Hindlimb muscle (tissue), 1 donor: ENCODE measurements around the gene CD276. TPM values are rescaled to one million over a fixed set of nuclear protein-coding genes. Genes with fewer than 3 reads are reported as not detected.
"Not testable (repeated sequence)": the region's sequence is repeated elsewhere in the genome, so short reads cannot be mapped to it uniquely, and the experiment has no call there.

Experiments
- DNase-seq: peaks from one replicate; pipeline ENCODE4 v3.0.0-alpha.2; 2013
- polyA plus RNA-seq: library from polyadenylated mRNA; unstranded; fragments of 120-200 nt; gene quantifications from one replicate; pipeline ENCODE4 v1.2.1, GENCODE V29; 2013; ENCODE audit not compliant: insufficient read length

Gene CD276
- polyA plus RNA-seq, 1 donor, result 122 TPM

DNA sequence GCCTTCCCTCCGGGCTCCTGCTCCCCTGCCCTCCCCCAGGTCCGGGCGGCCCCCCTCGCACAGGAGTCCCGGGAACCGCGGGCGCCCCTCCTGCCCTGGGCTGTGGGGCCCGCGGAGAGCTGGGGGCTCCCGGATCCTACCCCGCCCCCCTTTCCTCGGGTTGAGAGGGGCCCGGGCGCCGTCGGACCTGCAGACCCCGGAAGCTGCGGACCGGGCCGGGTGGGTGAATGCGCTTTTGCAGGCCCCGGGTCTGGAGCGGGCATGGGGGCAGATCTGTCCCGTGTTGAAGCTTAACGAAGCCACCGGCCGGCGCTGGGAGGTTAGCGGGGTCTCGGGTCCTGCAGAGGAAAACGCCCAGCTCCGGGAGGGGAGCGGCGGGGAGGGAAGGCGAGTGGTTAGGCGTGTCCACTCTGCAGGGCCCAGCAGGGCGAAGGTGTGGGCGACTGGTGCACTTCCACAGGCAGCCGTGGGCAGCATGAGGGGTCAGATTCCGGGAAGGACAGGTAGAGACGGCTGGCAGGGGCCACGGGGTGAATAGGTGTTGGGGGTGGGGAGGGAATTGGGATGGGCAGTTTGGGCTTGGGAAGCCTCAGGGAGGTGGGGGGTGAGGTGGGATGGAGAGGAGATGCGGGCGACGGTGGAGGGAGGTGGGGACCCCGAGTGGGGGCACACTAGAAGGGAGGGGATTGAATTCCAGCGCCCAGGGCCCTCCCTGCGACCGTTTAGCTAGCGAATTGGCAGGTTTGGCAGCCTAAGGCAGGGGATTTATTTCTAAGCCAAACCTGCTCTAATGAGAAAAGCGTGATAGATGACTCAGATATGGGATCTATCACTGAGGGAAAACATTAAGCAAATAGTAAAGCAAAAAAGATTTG is 635 bp downstream of the CD276 start:
- peak; percentile 33 for DNase-seq

DNA sequence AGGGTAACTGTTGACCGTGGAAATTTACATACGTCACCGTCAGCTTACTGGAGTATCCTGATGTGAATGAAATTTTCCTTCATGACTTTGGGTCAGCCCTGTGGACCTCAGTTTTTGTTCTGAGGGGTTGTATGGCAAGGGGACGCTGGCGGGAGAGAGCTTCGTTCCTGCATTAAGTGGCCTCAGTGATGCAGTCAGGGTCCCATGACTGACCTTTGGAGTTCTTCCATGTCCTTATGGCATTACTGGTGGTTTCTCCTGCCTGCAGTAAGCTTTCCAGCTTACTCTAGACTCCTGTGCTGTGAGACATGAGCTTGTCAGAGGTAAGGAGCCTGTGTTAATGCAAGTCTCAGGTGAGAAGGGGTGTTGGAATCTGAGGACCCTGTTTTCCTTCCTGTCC is 1.8 kb downstream of the CD276 start:
- DNase-seq, result no peak

DNA sequence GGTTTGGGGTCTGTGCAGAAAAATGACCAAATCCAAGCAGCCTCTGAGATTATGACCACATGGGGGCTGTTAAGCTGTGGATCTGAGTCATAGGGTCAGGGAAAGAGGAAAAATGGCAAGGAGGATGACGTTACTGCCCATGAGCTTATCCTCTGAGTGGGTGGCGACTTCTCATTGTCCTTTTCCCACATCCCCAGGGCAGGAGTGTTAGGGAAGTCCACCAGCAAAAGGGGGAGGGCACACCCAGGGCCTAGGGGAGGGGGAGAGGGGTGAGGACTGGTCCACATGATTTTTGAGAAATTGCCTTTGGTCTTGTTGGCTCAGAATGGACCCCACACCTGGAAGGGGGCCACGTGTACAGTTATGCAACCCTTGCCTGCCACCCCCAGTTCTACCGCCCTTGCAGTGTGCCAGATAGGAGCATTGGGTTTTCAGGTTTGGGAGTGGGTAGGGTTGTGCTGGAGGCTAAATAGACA is 2.6 kb downstream of the CD276 start:
- no peak for DNase-seq

DNA sequence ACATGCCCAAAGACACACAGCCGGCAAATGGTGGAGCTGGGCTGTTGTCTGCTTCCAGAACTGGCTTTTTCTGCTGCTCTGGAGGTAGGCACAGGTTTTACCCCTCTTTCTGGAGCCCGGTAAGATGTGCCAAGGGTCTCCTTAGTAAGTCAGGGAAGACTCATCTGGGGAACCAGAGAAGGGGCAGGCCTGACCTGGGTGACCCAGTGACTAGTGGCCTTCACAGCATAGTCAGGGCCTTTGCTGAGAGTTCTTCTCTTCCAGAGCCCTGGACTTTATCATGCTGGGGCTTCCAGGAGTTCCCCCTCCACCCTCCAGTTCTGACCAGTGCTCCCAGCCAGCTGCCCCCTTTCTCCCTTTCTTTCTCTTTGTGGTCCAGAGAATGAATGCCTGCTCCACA is 3.2 kb downstream of the CD276 start:
- no peak for DNase-seq

DNA sequence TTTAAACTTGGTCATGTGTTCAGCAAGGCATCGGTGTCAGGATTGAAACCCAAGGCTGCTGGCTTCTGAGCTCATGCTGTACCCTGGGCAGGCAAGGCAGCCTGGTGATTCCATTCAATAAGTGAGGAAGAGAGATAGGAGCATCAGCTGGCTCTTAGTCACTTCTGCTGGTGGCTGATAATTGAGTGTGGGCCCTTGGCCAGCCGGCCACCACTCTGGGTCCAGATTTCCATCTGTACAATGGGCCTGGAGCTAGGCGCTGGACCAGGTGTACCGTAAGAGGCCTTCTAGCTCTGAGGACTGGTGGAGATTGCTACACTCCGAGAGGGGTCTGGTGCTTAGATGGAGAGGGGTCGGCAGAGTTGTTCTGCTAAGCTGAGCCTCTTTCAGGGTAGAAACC is 4.3 kb downstream of the CD276 start:
- DNase-seq, result no peak

DNA sequence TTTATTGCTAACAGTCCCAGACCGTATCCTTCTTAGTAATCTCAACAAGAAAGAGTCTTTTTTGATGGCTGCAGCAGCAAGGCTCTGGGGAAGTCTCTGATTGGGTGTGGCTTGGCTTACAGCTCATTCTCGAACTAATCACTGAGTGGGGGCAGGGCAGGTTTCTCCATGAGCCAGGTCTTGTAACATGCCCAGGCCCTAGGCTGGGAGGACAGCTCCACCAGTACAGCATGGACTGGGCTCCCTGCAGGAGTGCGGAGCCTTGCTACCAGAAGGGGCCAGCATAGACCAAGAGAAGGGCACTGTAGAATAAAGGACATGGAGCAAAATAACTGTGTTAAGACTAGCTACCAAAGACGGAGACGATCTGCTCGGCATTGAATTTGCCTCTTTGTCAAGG is 7.2 kb downstream of the CD276 start:
- DNase-seq, result no peak

DNA sequence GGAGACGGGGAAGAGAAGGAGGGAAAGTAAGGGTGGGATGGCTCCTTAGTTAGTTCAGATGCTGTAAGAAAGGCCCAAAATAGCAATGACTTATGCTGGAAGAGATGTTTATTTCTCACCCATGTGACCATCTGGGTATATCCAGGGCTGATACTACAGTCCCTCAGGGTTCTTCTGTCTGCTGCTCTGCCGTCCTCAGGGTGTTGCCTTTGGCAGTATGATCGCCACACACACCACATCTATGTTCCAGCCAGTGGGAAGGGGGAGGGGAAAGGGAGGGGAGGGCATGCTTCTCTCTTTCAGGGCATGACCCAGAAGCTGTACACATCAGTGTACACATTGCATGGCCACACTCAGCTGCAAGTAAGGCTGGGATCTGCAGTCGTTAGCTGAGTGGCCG is 10.2 kb downstream of the CD276 start:
- no peak for DNase-seq

DNA sequence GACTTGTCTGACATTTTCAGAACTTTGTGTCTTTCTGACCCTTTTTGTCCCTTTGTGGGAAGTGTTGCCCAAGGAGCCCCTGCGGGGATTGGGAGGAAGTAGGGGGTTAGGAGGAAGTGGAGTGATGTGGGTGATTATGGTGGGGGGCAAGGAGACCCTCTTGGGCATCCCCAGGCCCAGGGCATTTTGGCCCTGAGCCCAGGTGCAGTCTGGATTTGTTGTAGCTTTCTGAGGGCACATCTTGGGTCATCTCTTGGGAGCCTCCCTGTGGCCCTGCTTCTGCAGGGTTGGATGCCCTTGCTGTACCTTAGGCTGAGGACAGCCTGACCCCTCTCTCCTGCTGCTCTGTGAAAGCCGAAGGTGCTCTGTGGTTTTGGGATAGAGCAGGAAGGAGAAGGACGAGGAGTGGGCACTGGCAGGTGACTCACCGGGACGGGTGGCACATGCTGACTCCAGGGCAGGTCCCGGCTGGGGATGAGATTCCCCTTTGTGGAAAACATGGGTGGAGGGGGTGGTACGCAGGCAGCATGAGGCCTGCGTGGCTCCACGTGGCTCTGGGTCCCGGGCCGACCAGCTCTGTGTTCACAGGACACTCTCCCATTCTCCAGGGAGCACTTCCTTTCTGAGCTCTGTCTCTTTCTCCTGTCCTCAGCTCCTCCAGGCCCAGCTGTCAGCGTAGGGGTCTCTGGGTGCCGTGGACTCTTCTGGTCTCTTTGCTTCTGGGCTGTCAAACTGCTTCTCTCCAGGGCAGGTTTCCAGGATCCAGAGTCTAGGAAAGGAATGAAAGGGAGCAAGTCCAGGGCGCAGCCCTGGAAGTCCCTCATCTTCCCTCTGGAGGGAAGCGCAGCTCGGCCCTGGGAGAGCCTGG is 11.8 kb downstream of the CD276 start:
- no peak for DNase-seq

DNA sequence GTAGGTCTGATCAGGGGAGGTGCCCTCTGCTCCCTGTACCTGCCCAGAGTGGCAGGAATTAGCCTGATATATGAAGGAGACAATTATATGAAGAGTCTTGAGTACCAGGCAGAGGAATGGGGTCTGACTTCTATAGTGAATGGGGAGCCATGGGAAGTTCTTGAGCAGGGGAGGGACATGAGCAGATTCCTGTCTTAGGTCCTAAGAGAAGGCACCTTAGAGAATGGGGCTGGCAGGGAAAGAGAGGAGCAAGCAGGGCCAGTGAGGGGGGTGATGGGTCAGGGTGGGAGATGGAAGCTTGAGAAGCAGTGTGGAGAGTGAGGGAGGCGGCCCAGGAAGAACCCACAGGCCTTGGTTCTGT is 12.4 kb downstream of the CD276 start:
- DNase-seq, result no peak

DNA sequence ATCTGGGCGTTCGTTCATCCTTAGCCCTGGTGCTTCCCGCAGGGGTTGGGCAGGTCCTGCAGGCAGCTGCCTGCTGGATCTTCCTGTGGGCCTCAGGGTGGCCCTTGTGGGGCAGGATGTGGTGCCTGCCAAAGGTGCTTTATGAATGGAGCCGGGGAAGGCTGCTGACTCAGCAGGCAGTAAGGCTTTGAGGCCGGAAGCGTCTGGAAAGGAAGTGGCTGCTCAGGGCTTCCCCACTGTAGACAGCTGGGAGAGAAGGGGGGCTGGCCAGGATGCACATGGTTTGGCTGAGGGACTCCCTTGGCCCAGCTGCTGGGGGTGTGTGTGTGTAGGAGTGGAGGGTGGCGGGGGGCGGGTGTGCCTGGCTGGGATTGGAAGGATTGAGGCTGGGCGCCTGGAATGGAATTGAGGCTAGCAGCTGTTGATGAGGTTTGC is 12.9 kb downstream of the CD276 start:
- peak; percentile 92 for DNase-seq

DNA sequence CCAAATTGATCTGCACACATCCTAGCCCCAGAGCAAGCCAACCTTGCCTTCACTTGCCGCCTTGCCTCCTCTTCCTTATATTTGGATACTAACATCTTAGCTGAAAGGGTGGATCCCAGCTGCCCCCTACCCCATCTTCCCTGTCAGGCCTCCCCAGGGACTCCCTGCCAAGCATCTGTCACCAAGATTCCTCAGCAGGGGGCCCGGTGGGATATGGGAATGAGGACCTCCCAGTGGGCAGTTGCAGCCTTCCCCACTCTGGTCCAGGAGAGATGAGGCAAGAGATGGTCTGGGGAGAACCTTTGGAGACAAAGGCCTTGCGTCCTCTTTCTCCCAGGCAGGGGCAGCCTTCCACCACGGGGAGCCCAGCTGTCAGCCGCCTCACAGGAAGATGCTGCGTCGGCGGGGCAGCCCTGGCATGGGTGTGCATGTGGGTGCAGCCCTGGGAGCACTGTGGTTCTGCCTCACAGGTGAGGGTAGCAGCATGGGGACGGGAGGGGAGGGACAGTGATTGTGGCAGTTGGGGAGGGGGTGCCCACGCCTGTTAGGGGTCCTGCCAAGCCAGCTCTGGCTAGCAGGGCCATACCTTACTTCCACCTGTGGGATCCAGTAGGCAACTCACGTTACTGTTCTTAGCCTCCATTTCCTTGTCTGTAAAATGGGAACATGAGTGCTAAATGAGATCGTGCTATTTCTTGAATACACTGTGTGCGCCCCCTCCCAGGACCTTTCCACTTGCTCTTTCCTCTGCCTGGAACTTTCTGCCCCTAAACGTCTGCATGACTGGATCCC is 15.3 kb downstream of the CD276 start:
- no peak for DNase-seq

DNA sequence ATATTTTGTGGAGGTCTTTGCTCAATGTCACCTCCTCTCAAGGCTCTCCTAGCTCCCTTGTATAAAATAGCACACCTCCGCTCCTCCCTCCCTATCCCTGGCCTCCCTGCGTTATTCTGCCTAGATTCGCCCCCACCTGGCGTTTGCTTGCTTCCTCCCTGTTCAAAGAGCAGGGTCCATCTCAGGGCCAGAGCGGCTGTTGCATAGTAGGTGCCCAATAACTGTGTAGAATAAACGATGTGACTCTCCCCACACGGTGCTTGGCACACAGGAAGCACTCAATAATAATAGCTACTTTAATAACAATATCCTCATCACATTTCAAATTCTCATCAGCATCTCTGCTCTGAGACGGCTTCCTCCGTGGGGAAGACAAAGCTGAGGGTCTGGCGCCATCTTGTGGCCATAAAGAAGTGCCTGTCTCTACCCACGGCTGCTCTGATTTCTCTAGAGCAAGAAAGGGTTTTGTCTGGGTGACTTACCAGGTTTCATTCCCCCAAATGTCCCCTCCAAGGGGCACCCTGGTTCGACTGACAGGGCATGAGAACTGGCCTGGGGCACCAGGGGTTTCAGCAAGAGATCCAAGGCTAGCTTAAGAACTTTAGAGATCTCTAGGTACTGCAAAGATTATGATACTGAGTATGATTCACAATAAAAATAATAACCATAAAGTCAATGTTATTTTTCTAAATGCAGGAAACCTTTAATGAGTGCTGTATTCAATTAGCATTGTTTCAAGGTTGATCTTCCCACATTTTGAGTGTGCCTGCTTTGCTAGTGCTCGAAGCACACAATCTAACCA is 16.1 kb downstream of the CD276 start:
- peak; percentile 84 for DNase-seq

DNA sequence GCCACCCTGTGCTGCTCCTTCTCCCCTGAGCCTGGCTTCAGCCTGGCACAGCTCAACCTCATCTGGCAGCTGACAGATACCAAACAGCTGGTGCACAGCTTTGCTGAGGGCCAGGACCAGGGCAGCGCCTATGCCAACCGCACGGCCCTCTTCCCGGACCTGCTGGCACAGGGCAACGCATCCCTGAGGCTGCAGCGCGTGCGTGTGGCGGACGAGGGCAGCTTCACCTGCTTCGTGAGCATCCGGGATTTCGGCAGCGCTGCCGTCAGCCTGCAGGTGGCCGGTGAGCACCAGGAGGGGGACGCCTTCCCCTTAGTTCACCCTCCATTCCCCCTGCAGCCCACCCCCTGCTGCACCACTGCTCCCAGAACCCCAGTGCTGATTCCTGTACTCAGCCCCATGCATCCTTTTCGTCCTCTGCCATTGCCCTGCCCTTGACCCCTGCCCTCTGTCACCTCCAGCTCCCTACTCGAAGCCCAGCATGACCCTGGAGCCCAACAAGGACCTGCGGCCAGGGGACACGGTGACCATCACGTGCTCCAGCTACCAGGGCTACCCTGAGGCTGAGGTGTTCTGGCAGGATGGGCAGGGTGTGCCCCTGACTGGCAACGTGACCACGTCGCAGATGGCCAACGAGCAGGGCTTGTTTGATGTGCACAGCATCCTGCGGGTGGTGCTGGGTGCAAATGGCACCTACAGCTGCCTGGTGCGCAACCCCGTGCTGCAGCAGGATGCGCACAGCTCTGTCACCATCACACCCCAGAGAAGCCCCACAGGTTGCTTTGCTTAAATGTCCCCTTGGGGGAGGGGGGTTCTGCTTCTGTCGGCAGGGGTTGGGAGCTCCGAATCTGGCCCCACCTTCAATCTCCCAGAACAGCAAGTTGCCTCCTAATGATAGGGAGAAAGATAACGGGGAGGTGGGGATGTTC is 18.4 kb downstream of the CD276 start:
- DNase-seq, result not testable (repeated sequence)

DNA sequence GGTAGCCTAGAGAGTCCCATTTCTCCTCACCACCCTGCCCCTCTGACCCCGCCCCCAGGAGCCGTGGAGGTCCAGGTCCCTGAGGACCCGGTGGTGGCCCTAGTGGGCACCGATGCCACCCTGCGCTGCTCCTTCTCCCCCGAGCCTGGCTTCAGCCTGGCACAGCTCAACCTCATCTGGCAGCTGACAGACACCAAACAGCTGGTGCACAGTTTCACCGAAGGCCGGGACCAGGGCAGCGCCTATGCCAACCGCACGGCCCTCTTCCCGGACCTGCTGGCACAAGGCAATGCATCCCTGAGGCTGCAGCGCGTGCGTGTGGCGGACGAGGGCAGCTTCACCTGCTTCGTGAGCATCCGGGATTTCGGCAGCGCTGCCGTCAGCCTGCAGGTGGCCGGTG is 19.4 kb downstream of the CD276 start:
- DNase-seq, result not testable (repeated sequence)

DNA sequence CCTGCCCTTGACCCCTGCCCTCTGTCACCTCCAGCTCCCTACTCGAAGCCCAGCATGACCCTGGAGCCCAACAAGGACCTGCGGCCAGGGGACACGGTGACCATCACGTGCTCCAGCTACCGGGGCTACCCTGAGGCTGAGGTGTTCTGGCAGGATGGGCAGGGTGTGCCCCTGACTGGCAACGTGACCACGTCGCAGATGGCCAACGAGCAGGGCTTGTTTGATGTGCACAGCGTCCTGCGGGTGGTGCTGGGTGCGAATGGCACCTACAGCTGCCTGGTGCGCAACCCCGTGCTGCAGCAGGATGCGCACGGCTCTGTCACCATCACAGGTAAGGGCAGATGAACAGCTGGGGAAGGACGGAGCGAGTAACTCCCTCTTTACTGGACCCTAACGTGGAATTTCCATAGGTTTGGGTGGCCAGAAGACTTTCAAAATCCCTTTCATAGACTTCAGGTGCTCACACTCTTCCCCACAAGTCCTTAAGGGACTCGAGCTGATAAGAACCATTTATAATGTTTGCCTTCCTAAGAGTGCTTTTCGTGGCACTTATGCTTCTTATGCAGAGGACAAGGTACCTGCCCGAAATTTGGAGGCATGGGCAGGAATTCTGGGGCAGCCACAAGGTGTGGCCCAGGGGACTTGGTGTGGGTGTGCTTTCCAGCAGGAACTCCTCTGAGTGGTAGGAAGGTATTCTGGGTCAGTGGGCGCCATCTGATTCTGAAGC is 20.1 kb downstream of the CD276 start:
- not testable (repeated sequence) for DNase-seq

DNA sequence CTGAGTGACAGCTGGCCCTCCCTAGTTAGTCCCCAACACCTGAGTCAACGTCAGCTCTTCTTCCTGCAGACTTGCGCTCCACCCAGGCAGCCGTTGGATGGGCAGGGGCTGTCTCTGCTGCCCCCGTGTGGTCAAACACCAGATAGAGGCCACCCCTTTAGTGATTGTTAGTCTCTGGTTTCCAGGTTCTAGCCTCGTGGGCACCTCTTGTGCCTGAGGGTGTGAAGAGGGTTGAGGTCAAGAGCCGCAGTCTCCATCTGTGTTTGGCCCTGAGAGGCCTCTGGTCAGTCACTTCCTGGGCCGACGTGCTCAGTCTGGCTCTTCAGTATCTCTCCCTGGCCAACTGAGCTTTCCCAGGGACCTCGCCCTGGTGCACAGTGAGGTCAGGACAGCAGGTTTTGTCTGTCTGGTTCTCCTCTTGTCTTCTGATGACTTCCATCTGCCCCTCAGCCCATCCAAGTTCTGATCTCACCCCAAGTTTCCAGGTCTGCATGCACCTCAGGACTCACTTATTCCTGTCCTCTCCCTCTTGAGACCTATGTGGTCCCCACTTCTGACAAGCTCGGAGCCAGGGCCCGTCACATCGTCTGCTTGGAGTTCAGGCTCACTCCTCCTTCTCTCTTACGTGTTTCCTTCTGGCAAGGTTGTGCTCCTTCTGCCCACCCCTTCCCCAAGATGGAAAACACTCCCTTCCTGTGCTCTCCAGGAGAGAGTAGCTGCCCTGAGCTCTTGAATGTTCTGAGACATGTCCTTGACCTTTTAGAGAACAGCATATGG is 20.9 kb downstream of the CD276 start:
- peak; percentile 58 for DNase-seq

DNA sequence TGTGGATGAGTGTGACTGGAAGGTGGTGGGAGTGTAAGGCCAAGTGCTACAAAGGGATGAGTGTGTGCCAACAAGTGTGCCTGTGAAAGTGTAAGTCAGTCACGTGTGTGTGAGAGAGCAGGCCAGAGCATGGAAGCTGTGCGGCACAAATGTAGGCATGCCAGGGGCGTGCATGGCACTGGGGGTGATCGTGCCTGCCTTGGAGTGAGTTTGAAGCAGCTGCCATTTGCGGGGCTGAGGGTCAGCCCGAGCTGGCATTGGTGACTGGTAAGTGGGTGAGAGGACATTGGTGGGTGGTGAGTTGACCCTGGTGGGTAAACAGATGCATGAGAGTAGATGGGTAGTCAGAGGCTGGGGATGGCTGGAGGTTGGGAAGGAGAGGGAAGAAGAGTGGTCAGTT is 24.5 kb downstream of the CD276 start:
- no peak for DNase-seq

DNA sequence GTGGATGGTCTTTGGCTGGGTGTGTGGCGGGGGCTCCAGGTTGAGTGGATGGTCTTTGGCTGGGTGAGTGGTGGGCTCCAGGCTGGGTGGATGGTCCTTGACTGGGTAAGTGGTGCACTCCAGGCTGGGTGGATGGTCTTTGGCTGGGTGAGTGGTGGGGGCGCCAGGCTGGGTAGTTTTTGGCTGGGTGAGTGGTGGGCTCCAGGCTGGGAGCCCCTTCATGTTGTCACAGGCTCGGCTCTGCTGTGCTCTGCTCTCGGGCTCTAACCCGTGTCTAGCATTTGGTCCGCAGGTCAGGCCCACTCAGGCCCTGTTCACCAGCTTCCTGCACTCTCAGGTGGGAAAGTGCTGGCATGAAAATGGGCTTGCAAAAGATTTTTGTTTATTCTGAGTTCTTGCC is 25.1 kb downstream of the CD276 start:
- no peak for DNase-seq

DNA sequence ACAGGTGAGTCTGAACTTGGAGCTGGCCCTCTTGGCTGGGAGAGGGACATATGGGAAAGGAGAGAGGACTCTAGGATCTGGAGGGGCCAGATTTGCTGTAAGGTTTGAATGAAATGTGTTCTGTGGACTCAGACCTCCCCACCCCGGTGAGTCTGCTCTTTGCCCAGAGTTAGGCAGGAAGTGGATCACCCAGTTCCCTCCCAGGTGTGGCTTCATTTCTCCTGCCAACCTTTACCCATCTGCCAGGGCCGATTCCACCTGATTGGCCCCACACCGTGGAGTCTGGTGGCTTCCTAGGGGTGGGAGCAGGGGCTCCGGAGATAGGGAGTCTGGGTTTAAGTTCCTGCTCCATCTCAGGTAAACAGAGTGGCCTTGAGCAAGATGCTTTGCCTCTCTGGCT is 25.5 kb downstream of the CD276 start:
- DNase-seq, result no peak
